Sigmoid colon (tissue), 4 donors: ENCODE measurements around the gene ZNF778.

Experiments
- EP300 ChIP-seq, 4 donors: sonication (generic); formaldehyde crosslinking; IDR thresholded peaks; one replicate each; pipeline ENCODE4 v1.6.1; 2017; ENCODE audit warnings: antibody characterized with exemption in 4 of 4
- POLR2A ChIP-seq, 2 donors: fragments of 450-650 bp; IDR thresholded peaks; one replicate each; pipeline ENCODE4 v1.6.1; 2016; ENCODE audit warnings: antibody characterized with exemption in 2 of 2, mild to moderate bottlenecking in 2 of 2, moderate library complexity in 2 of 2
- POLR2AphosphoS5 ChIP-seq, 4 donors: sonication (generic); formaldehyde crosslinking; IDR thresholded peaks; one replicate each; pipeline ENCODE4 v1.6.1; 2017; ENCODE audit warnings: antibody characterized with exemption in 4 of 4
- TF ChIP-seq, protein P1 (sequence below), 4 experiments: fragments of 450-650 bp in 3 of 4; fragments of 200-600 bp in 1 of 4; IDR thresholded peaks; one replicate each; pipeline ENCODE4 v1.5.1; 2016 to 2019; ENCODE audit warnings: antibody characterized with exemption in 4 of 4, mild to moderate bottlenecking in 3 of 4, moderate library complexity in 2 of 4

GRCh38 chr16:89179148-89179484, 38.4 kb upstream of the ZNF778 start:
- TF ChIP-seq POLR2AphosphoS5 (IDR thresholded peaks at IDR 0.05), result no peak
- TF ChIP-seq, protein P1, sequence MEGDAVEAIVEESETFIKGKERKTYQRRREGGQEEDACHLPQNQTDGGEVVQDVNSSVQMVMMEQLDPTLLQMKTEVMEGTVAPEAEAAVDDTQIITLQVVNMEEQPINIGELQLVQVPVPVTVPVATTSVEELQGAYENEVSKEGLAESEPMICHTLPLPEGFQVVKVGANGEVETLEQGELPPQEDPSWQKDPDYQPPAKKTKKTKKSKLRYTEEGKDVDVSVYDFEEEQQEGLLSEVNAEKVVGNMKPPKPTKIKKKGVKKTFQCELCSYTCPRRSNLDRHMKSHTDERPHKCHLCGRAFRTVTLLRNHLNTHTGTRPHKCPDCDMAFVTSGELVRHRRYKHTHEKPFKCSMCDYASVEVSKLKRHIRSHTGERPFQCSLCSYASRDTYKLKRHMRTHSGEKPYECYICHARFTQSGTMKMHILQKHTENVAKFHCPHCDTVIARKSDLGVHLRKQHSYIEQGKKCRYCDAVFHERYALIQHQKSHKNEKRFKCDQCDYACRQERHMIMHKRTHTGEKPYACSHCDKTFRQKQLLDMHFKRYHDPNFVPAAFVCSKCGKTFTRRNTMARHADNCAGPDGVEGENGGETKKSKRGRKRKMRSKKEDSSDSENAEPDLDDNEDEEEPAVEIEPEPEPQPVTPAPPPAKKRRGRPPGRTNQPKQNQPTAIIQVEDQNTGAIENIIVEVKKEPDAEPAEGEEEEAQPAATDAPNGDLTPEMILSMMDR (IDR thresholded peaks at IDR 0.05), result no peak
- no peak for TF ChIP-seq EP300 (IDR thresholded peaks at IDR 0.05)
- TF ChIP-seq POLR2A (IDR thresholded peaks at IDR 0.05), result no peak
